Mucosa of descending colon (tissue), 3 donors: ENCODE results near the gene OR51L1. TPM values are rescaled to one million over a fixed set of nuclear protein-coding genes. Genes with fewer than 3 reads are reported as not detected.

Experiments
- ATAC-seq: fragments of 200-7000 bp; cut with Tn5 transposase; one replicate; pipeline ENCODE4 v1.9.1; 2020; ENCODE audit warnings: mild to moderate bottlenecking, moderate library complexity
- DNase-seq, 3 donors: peaks; one replicate each; pipeline ENCODE4 v3.0.0-alpha.2; 2020
- H3K36me3 ChIP-seq: fragments of 200-600 bp; one replicate; pipeline ENCODE4 v1.8.0; 2021; ENCODE audit warnings: low read depth, mild to moderate bottlenecking
- H3K4me1 ChIP-seq: fragments of 200-600 bp; one replicate; pipeline ENCODE4 v1.8.0; 2021; ENCODE audit warnings: low read depth, mild to moderate bottlenecking
- H3K4me3 ChIP-seq: fragments of 200-600 bp; one replicate; pipeline ENCODE4 v1.8.0; 2021; ENCODE audit warnings: mild to moderate bottlenecking
- H3K9me3 ChIP-seq: fragments of 200-600 bp; one replicate; pipeline ENCODE4 v1.8.0; 2021; ENCODE audit warnings: mild to moderate bottlenecking
- intact Hi-C, 2 donors: fragments of 100-400 bp; cut with DNase I in 1 of 2; cut with micrococcal nuclease in 1 of 2; formaldehyde crosslinking; loops; one replicate each; pipeline versions ENCODE4 v1.11.0 to v1.11.1; 2022; cut with DNase I, micrococcal nuclease
- total RNA-seq, 3 donors: library from RNA; stranded (reverse); fragmentation: NEBNext Ultra II Directional in 2 of 3; extraction: Animal tissue kit (Norgen Biotek cat#: 25700) in 2 of 3; gene quantifications; one replicate each; pipeline versions ENCODE4 v1.2.1 to v1.2.4, GENCODE V29; 2021 to 2023
- TF ChIP-seq, protein P1 (sequence below): fragments of 200-600 bp; IDR thresholded peaks from one replicate; pipeline ENCODE4 v1.8.0; 2022; ENCODE audit warnings: antibody characterized with exemption, mild to moderate bottlenecking
- donor health status: DM: no; HTN: no; CAD: no; lungs with moderate emphysema.
- donor health status: DM: no; HTN: no; CAD: no.
- donor health status: DM: no; HTN: yes; CAD: no.

The OR51L1 gene
- total RNA-seq, 3 donors from 2014 or later, result not detected

DNA sequence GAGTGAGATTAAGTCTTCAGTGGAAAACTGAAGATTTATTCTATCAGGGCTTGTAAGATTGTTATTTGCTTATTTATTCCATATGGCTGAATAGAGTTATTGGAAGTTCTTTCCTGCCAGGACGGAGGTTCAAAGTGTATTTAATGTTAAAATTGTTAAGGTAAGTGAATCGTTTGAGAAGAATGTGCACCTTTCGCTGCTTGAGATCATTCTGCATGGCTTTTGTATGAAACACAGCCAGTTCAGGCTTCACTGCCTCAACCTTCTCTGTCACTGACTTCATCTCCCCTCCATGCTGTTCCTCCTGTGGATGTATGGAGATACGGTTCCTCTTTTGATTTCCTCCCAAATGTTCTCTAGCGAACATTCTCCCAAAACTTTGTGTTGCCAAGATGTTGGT lies 19.2 kb upstream of the OR51L1 start:
- intact Hi-C loops, result no loop called here
- H3K36me3 ChIP-seq, result no peaks in the 10 kb centered on the region
- TF ChIP-seq, protein P1, sequence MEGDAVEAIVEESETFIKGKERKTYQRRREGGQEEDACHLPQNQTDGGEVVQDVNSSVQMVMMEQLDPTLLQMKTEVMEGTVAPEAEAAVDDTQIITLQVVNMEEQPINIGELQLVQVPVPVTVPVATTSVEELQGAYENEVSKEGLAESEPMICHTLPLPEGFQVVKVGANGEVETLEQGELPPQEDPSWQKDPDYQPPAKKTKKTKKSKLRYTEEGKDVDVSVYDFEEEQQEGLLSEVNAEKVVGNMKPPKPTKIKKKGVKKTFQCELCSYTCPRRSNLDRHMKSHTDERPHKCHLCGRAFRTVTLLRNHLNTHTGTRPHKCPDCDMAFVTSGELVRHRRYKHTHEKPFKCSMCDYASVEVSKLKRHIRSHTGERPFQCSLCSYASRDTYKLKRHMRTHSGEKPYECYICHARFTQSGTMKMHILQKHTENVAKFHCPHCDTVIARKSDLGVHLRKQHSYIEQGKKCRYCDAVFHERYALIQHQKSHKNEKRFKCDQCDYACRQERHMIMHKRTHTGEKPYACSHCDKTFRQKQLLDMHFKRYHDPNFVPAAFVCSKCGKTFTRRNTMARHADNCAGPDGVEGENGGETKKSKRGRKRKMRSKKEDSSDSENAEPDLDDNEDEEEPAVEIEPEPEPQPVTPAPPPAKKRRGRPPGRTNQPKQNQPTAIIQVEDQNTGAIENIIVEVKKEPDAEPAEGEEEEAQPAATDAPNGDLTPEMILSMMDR, result no peak
- ATAC-seq, result no peak
- no peak for DNase-seq
- H3K4me3 ChIP-seq, result no peak overlapping the region
- no peaks in the 10 kb centered on the region for H3K4me1 ChIP-seq
- H3K9me3 ChIP-seq, result no peaks in the 10 kb centered on the region

DNA sequence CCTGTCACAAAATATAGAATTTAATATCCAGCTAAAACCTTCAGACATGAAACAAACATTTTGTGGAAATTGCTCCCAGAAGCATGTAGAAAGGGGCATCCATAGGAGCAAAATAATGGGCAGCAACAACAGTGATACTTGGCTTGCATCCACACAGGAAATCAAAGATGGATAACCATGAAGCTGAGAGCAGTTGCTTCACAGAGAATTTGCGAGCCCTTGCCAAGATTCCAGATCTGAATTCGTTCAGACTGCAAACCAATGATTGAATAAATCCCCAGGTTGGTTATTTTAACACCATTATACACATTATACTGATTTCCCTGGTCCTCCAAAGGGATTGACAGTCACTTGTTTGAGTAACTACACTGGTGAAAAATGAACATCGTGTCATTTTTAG lies 15.6 kb upstream of the OR51L1 start:
- no peaks in the 10 kb centered on the region for H3K4me1 ChIP-seq
- H3K4me3 ChIP-seq, result no peak overlapping the region
- H3K36me3 ChIP-seq, result no peaks in the 10 kb centered on the region
- TF ChIP-seq, protein P1, result no peak
- no peaks in the 10 kb centered on the region for H3K9me3 ChIP-seq
- intact Hi-C loops, result no loop called here
- ATAC-seq, result no peak
- no peak for DNase-seq

DNA sequence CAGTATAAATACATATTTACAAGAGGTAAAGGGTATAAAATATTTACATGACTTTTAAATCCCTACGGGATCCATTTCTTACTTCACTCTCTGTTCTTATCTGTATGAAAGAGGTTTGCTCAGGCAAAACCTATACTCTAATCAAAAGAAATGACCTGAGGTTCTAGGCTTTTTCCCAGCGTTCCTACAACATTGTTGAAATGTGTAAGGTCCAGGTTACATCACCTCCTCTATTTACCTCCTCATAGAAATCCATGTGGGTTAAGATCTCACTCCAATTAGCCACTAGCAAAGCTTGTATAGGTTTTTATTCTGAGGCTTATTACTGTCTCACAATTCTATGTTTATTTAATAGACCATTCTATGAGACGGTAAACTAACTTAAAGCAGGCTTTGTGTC lies 12.0 kb upstream of the OR51L1 start:
- TF ChIP-seq, protein P1, result no peak
- DNase-seq (no peak), ATAC-seq (no peak)
- Histone ChIP-seq H3K4me1 (no peaks in the 10 kb centered on the region), H3K4me3 (no peak overlapping the region), H3K9me3 (no peaks in the 10 kb centered on the region), H3K36me3 (no peaks in the 10 kb centered on the region)
- intact Hi-C loops, result no loop called here

DNA sequence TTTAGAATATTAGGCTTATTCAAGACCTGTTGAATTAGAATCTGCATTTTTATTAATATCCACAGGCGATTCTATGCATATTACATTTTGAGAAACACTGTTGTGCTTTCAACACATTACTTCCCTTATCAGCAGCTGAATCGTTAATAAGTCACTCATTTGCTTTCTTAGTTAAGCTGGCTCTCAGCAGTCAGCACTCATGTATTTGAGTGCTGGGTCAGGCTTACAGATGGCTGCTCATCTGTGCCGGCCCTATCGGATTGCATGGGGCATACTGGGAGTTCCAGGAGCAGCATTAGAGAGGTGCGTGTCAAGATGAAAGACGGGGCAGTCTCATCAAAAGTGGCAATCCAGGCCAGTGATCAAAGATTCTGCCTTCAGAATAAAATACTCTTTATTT lies 10.8 kb upstream of the OR51L1 start:
- no peak for DNase-seq
- Histone ChIP-seq H3K9me3 (no peaks in the 10 kb centered on the region), H3K4me3 (no peak overlapping the region), H3K4me1 (no peaks in the 10 kb centered on the region), H3K36me3 (no peaks in the 10 kb centered on the region)
- intact Hi-C loops, result no loop called here
- no peak for ATAC-seq
- TF ChIP-seq, protein P1, result no peak

DNA sequence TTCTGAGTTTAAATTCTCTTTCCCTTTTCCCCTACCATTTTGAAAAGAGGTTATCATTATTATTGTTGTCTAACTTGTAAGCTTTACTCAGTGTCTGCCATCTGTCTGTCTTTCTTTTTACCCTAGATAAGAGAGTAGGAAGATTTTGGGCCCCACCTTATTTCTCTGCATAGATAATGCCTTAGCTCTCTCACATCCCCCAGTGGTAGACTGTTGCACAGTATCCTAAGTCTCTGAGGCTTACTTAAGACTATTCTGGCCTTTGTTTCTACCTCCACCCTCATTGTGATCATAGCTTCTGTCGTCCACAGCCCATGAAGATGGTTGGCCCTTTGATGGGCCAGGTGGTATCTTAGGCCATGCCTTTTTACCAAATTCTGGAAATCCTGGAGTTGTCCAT lies 3.6 kb upstream of the OR51L1 start:
- intact Hi-C loops, result loop anchor here in 1 of 2 donors (10.0 kb wide), 1 partner anchor 356 kb away; the partner anchor contains the start of gene OR51D1
- Histone ChIP-seq H3K9me3 (no peaks in the 10 kb centered on the region), H3K4me1 (no peaks in the 10 kb centered on the region), H3K4me3 (no peak overlapping the region), H3K36me3 (no peaks in the 10 kb centered on the region)
- DNase-seq, result no peak
- no peak for ATAC-seq
- TF ChIP-seq, protein P1, result no peak
